Transverse colon (tissue), 3 donors: ENCODE measurements around the gene LACTB.

Experiments used
- EP300 ChIP-seq: sonication (generic); formaldehyde crosslinking; IDR thresholded peaks from one replicate; pipeline ENCODE4 v1.6.1; 2017; ENCODE audit warnings: antibody characterized with exemption, low read depth
- POLR2A ChIP-seq: fragments of 450-650 bp; IDR thresholded peaks from one replicate; pipeline ENCODE4 v1.6.1; 2016; ENCODE audit warnings: antibody characterized with exemption, mild to moderate bottlenecking, moderate library complexity
- TF ChIP-seq, protein P1 (sequence below), 5 experiments: fragments of 200-600 bp in 3 of 5; fragments of 450-650 bp in 2 of 5; sonication (generic) in 3 of 5; IDR thresholded peaks; 1 replicate in 2 of 5; 2 replicates in 3 of 5; pipeline ENCODE4 v1.5.1; 2016 to 2017; ENCODE audit warnings: antibody characterized with exemption in 5 of 5, inconsistent platforms in 3 of 5, mild to moderate bottlenecking in 2 of 5, moderate library complexity in 1 of 5

- TF ChIP-seq, protein P1, sequence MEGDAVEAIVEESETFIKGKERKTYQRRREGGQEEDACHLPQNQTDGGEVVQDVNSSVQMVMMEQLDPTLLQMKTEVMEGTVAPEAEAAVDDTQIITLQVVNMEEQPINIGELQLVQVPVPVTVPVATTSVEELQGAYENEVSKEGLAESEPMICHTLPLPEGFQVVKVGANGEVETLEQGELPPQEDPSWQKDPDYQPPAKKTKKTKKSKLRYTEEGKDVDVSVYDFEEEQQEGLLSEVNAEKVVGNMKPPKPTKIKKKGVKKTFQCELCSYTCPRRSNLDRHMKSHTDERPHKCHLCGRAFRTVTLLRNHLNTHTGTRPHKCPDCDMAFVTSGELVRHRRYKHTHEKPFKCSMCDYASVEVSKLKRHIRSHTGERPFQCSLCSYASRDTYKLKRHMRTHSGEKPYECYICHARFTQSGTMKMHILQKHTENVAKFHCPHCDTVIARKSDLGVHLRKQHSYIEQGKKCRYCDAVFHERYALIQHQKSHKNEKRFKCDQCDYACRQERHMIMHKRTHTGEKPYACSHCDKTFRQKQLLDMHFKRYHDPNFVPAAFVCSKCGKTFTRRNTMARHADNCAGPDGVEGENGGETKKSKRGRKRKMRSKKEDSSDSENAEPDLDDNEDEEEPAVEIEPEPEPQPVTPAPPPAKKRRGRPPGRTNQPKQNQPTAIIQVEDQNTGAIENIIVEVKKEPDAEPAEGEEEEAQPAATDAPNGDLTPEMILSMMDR (IDR thresholded peaks at IDR 0.05): no peak
- TF ChIP-seq POLR2A: no peak
- no peak for TF ChIP-seq EP300
These were observed 7.2 kb upstream of the LACTB start for GRCh38 chr15:63114465-63114864.
